ENCODE data around the gene NISCH.

- TF ChIP-seq EZH2phosphoT487 (IDR thresholded peaks at IDR 0.05; ENCODE audit: borderline replicate concordance) (no peak), CTCF (conservative IDR thresholded peaks at IDR 0.05; ENCODE audit: low read length) (no peak)
These were observed 20.8 kb upstream of the NISCH start for GRCh38 chr3:52434491-52435115.
